Lower lobe of right lung (tissue), 2 donors: ENCODE data around the gene SYNDIG1. TPM values are rescaled to one million over a fixed set of nuclear protein-coding genes. Genes with fewer than 3 reads are reported as not detected.

Experiments used
- ATAC-seq, 2 donors: fragments of 200-7000 bp; cut with Tn5 transposase; one replicate each; pipeline ENCODE4 v1.9.1; 2020 to 2022; ENCODE audit warnings: mild to moderate bottlenecking in 2 of 2, moderate library complexity in 2 of 2
- DNase-seq: peaks from one replicate; pipeline ENCODE4 v3.0.0-alpha.2; 2020
- H3K27ac ChIP-seq: fragments of 200-600 bp; one replicate; pipeline ENCODE4 v1.8.0; 2022
- H3K27me3 ChIP-seq: fragments of 200-600 bp; one replicate; pipeline ENCODE4 v1.8.0; 2022; ENCODE audit warnings: low read depth
- H3K36me3 ChIP-seq: fragments of 200-600 bp; one replicate; pipeline ENCODE4 v1.8.0; 2022; ENCODE audit warnings: mild to moderate bottlenecking
- H3K4me1 ChIP-seq: fragments of 200-600 bp; one replicate; pipeline ENCODE4 v1.8.0; 2022
- H3K4me3 ChIP-seq: fragments of 200-600 bp; one replicate; pipeline ENCODE4 v1.8.0; 2022; ENCODE audit warnings: mild to moderate bottlenecking
- H3K9me3 ChIP-seq: fragments of 200-600 bp; one replicate; pipeline ENCODE4 v1.8.0; 2022
- CTCF ChIP-seq: fragments of 200-600 bp; IDR thresholded peaks from one replicate; pipeline ENCODE4 v1.8.0; 2022; ENCODE audit warnings: antibody characterized with exemption, mild to moderate bottlenecking
- intact Hi-C: fragments of 100-400 bp; cut with DNase I; formaldehyde crosslinking; loops from one replicate; pipeline ENCODE4 v1.11.0; 2022
- total RNA-seq: library from RNA; stranded (reverse); fragmentation: NEBNext Ultra II Directional; extraction: Animal tissue kit (Norgen Biotek cat#: 25700); gene quantifications from one replicate; pipeline ENCODE4 v1.2.1, GENCODE V29; 2021
- donor health status: DM: no; HTN: yes; CAD: no; lungs with severe emphysema.

Gene SYNDIG1
- total RNA-seq, 1 donor from 2014 or later = 0.15 TPM

GRCh38 chr20:24651976-24652345 lies 182.5 kb downstream of the SYNDIG1 start:
- no peak for TF ChIP-seq CTCF
- DNase-seq (no peak), ATAC-seq (no peak)
- intact Hi-C loops = no loop called here
- peaks cover 9% of the 10 kb centered on the region for H3K27me3 ChIP-seq
- no peaks in the 10 kb centered on the region for H3K9me3 ChIP-seq
- no peaks in the 10 kb centered on the region for H3K36me3 ChIP-seq
- no peaks in the 10 kb centered on the region for H3K4me1 ChIP-seq
- H3K27ac ChIP-seq = no peak overlapping the region
- no peak overlapping the region for H3K4me3 ChIP-seq

GRCh38 chr20:24653306-24653705 lies 183.9 kb downstream of the SYNDIG1 start:
- no peak for ATAC-seq
- no peak for TF ChIP-seq CTCF
- intact Hi-C loops = no loop called here
- no peak for DNase-seq
- no peak overlapping the region for H3K27ac ChIP-seq
- H3K4me1 ChIP-seq = no peaks in the 10 kb centered on the region
- peaks cover 9% of the 10 kb centered on the region for H3K27me3 ChIP-seq
- H3K4me3 ChIP-seq = no peak overlapping the region
- H3K36me3 ChIP-seq = no peaks in the 10 kb centered on the region
- no peaks in the 10 kb centered on the region for H3K9me3 ChIP-seq

GRCh38 chr20:24654425-24654824 lies 185.0 kb downstream of the SYNDIG1 start:
- H3K9me3 ChIP-seq = no peaks in the 10 kb centered on the region
- DNase-seq = no peak
- intact Hi-C loops = no loop called here

GRCh38 chr20:24656391-24656790 lies 187.0 kb downstream of the SYNDIG1 start:
- DNase-seq = no peak

More at GRCh38 chr20:24654425-24654824, 185.0 kb downstream of the SYNDIG1 start:
- TF ChIP-seq CTCF = no peak
- no peaks in the 10 kb centered on the region for H3K4me1 ChIP-seq
- H3K4me3 ChIP-seq = no peak overlapping the region
- no peak overlapping the region for H3K27ac ChIP-seq
- no peak for ATAC-seq
- H3K27me3 ChIP-seq = peaks cover 9% of the 10 kb centered on the region
- no peaks in the 10 kb centered on the region for H3K36me3 ChIP-seq

GRCh38 chr20:24657196-24657595 lies 187.8 kb downstream of the SYNDIG1 start:
- Histone ChIP-seq H3K27ac (no peak overlapping the region), H3K36me3 (no peaks in the 10 kb centered on the region), H3K4me1 (no peaks in the 10 kb centered on the region), H3K4me3 (no peak overlapping the region), H3K27me3 (peaks cover 2% of the 10 kb centered on the region), H3K9me3 (no peaks in the 10 kb centered on the region)
- intact Hi-C loops = no loop called here
- ATAC-seq = no peak
- TF ChIP-seq CTCF = no peak
- no peak for DNase-seq

More at GRCh38 chr20:24656391-24656790, 187.0 kb downstream of the SYNDIG1 start:
- Histone ChIP-seq H3K9me3 (no peaks in the 10 kb centered on the region), H3K27me3 (peaks cover 9% of the 10 kb centered on the region), H3K27ac (no peak overlapping the region), H3K4me3 (no peak overlapping the region), H3K36me3 (no peaks in the 10 kb centered on the region), H3K4me1 (no peaks in the 10 kb centered on the region)
- TF ChIP-seq CTCF = no peak
- intact Hi-C loops = no loop called here
- no peak for ATAC-seq
